Spleen (tissue), 13 donors: ENCODE data around the gene OR2B3. TPM values are rescaled to one million over a fixed set of nuclear protein-coding genes. Genes with fewer than 3 reads are reported as not detected.
"Not testable (repeated sequence)": the region's sequence is repeated elsewhere in the genome, so short reads cannot be mapped to it uniquely, and the experiment has no call there.

ENCODE experiments used
- DNase-seq: peaks from one replicate; pipeline ENCODE4 v3.0.0-alpha.2; 2020
- H3K27ac ChIP-seq, 8 donors: fragments of 200-600 bp; sonication (generic) in 7 of 8; 1 replicate in 4 of 8; 2 replicates in 4 of 8; pipeline versions ENCODE4 v1.5.0 to v1.8.0; 2016 to 2021; ENCODE audit warnings: inconsistent platforms in 4 of 8, mild to moderate bottlenecking in 4 of 8, moderate library complexity in 1 of 8
- H3K27me3 ChIP-seq, 7 donors: fragments of 200-600 bp; sonication (generic) in 6 of 7; replicated peaks in 1 of 7; 1 replicate in 4 of 7; 2 replicates in 3 of 7; pipeline versions ENCODE4 v1.5.0 to v1.8.0; 2016 to 2021; ENCODE audit warnings: inconsistent platforms in 3 of 7, mild to moderate bottlenecking in 1 of 7
- H3K36me3 ChIP-seq, 6 donors: fragments of 200-600 bp; sonication (generic) in 5 of 6; 1 replicate in 4 of 6; 2 replicates in 2 of 6; pipeline versions ENCODE4 v1.5.0 to v1.8.0; 2016 to 2021; ENCODE audit warnings: inconsistent platforms in 2 of 6
- H3K4me1 ChIP-seq, 6 donors: fragments of 200-600 bp; sonication (generic) in 5 of 6; 1 replicate in 3 of 6; 2 replicates in 3 of 6; pipeline versions ENCODE4 v1.5.0 to v1.8.0; 2016 to 2021; ENCODE audit warnings: inconsistent platforms in 3 of 6
- H3K4me3 ChIP-seq, 8 donors: fragments of 200-600 bp; sonication (generic) in 7 of 8; 1 replicate in 4 of 8; 2 replicates in 4 of 8; pipeline versions ENCODE4 v1.5.0 to v1.8.0; 2016 to 2021; ENCODE audit warnings: inconsistent platforms in 4 of 8, mild to moderate bottlenecking in 4 of 8, moderate library complexity in 2 of 8
- H3K9me3 ChIP-seq, 8 donors: fragments of 200-600 bp; sonication (generic) in 7 of 8; 1 replicate in 4 of 8; 2 replicates in 4 of 8; pipeline versions ENCODE4 v1.5.0 to v1.8.0; 2016 to 2021; ENCODE audit warnings: inconsistent platforms in 4 of 8
- POLR2A ChIP-seq, 3 donors: fragments of 450-650 bp; IDR thresholded peaks; one replicate each; pipeline ENCODE4 v1.5.1; 2017; ENCODE audit warnings: antibody characterized with exemption in 3 of 3, mild to moderate bottlenecking in 1 of 3
- POLR2AphosphoS5 ChIP-seq, 3 donors: sonication (generic); formaldehyde crosslinking; IDR thresholded peaks; one replicate each; pipeline ENCODE4 v1.5.1; 2017; ENCODE audit warnings: antibody characterized with exemption in 3 of 3
- WGBS, 5 donors: extraction: QIAGEN DNeasy Blood & Tissue Kit in 3 of 5; methylation state at CpG; one replicate each; pipeline versions ENCODE4 v1.1.5 to v1.1.7; 2013 to 2018; 5-methylcytosine and 5-hydroxymethylcytosine counted together
- intact Hi-C: fragments of 100-400 bp; cut with DNase I; formaldehyde crosslinking; loops from one replicate; pipeline ENCODE4 v1.15.0; 2023; ENCODE audit warnings: low total_unique reads
- long read RNA-seq, 2 donors: transcript quantifications; one replicate each; lab custom pipeline, GENCODE V29; 2026
- polyA plus RNA-seq, 3 donors: library from polyadenylated mRNA; stranded (reverse); fragments of 200-250 nt; gene quantifications; one replicate each; pipeline ENCODE4 v1.2.1, GENCODE V29; 2013
- total RNA-seq, 7 donors: library from RNA; depleted of rRNA in 3 of 7; stranded (reverse); fragments of >200 nt in 3 of 7; fragmentation: NEBNext Ultra II Directional in 4 of 7; extraction: Animal tissue kit (Norgen Biotek cat#: 25700) in 4 of 7; gene quantifications; one replicate each; pipeline versions ENCODE4 v1.1.0 to v1.2.1, GENCODE V29; 2016 to 2021
- TF ChIP-seq, protein P1 (sequence below), 11 experiments: fragments of 200-600 bp in 7 of 11; fragments of 450-650 bp in 4 of 11; sonication (generic) in 4 of 11; IDR thresholded peaks in 8 of 11; conservative IDR thresholded peaks in 3 of 11; 1 replicate in 7 of 11; 2 replicates in 4 of 11; pipeline versions ENCODE4 v1.4.0 to v1.8.0; 2016 to 2021; ENCODE audit warnings: antibody characterized with exemption in 11 of 11, inconsistent platforms in 4 of 11, mild to moderate bottlenecking in 1 of 11
- donor health status: healthy with polysubstance abuse.
- donor health status: DM: no; HTN: no; CAD: no; lungs with moderate emphysema.
- donor health status: DM: no; HTN: no; CAD: no.
- donor health status: Bipolar disorder and iron deficiency.
- donor health status: healthy.
- donor health status: DM: no; HTN: no; CAD: no.
- donor health status: DM: yes; HTN: yes; CAD: no.

OR2B3 gene, protein sequence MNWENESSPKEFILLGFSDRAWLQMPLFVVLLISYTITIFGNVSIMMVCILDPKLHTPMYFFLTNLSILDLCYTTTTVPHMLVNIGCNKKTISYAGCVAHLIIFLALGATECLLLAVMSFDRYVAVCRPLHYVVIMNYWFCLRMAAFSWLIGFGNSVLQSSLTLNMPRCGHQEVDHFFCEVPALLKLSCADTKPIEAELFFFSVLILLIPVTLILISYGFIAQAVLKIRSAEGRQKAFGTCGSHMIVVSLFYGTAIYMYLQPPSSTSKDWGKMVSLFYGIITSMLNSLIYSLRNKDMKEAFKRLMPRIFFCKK
- not detected for total RNA-seq
- polyA plus RNA-seq: not detected
- long read RNA-seq, donor 1: 0 reads
- long read RNA-seq, donor 2, partial matches to known transcripts: 0 of 1 reads
- long read RNA-seq, donor 2, other reads (novel, unspliced or antisense): 0 of 1 reads

DNA sequence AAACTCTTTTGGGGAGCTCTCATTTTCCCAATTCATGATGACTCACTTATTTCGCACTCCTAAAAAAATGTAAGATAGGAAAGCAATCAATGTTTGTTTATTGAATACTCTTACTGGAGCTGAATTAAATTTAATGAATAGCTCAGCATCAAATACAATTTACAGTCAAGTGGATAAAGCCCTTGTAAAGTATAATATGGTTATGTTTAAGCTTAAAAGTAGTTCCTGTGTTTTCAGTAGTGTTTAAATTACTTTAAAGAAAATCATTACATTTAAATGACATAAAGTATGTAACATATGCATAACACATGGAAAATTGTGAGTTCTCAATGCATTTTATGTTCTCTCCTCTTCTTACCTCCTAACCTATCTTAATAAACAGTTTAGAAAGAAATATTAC, at the start of gene OR2B3:
OR2B3 (minus strand) TSS at position 101 of the 400 bp plus-strand sequence; CDS start at position 36, 65 bp downstream.
- TF ChIP-seq POLR2AphosphoS5 (IDR thresholded peaks at IDR 0.05) (no peak), POLR2A (IDR thresholded peaks at IDR 0.05) (no peak)
- TF ChIP-seq, protein P1, sequence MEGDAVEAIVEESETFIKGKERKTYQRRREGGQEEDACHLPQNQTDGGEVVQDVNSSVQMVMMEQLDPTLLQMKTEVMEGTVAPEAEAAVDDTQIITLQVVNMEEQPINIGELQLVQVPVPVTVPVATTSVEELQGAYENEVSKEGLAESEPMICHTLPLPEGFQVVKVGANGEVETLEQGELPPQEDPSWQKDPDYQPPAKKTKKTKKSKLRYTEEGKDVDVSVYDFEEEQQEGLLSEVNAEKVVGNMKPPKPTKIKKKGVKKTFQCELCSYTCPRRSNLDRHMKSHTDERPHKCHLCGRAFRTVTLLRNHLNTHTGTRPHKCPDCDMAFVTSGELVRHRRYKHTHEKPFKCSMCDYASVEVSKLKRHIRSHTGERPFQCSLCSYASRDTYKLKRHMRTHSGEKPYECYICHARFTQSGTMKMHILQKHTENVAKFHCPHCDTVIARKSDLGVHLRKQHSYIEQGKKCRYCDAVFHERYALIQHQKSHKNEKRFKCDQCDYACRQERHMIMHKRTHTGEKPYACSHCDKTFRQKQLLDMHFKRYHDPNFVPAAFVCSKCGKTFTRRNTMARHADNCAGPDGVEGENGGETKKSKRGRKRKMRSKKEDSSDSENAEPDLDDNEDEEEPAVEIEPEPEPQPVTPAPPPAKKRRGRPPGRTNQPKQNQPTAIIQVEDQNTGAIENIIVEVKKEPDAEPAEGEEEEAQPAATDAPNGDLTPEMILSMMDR (IDR thresholded peaks at IDR 0.05 in 8 of 11, conservative IDR thresholded peaks at IDR 0.05 in 3 of 11): no peak
- no peaks in the 10 kb centered on the region for H3K4me1 ChIP-seq
- intact Hi-C loops: no loop called here
- 51 to 96% (median 87%) methylated on average over 1 of the region's 1 CpG for WGBS, 5 donors
- H3K27me3 ChIP-seq: peaks cover 0 to 32% (median 0%) of the 10 kb centered on the region in 7 donors
- no peak within 1 kb of the TSS for H3K27ac ChIP-seq
- no peak within 1 kb of the TSS for H3K4me3 ChIP-seq
- H3K9me3 ChIP-seq: no peaks in the 10 kb centered on the region
- H3K36me3 ChIP-seq: no peaks in the 10 kb centered on the region
- no peak for DNase-seq

GRCh38 chr6:29131691-29132090, 44.6 kb upstream of the OR2B3 start:
- no peaks in the 10 kb centered on the region for H3K9me3 ChIP-seq
- TF ChIP-seq, protein P1 (IDR thresholded peaks at IDR 0.05 in 8 of 11, conservative IDR thresholded peaks at IDR 0.05 in 3 of 11): no peak
- TF ChIP-seq POLR2A (IDR thresholded peaks at IDR 0.05) (no peak), POLR2AphosphoS5 (IDR thresholded peaks at IDR 0.05) (no peak)
- intact Hi-C loops: no loop called here
- H3K27me3 ChIP-seq: peaks cover 0 to 26% (median 0%) of the 10 kb centered on the region in 7 donors
- no peak for DNase-seq
- whole genome bisulfite sequencing, 5 donors: 62 to 81% (median 78%) methylated on average over 2 of the region's 2 CpGs
- no peaks in the 10 kb centered on the region for H3K4me1 ChIP-seq
- no peak overlapping the region for H3K4me3 ChIP-seq
- no peaks in the 10 kb centered on the region for H3K36me3 ChIP-seq
- H3K27ac ChIP-seq: no peak overlapping the region

DNA sequence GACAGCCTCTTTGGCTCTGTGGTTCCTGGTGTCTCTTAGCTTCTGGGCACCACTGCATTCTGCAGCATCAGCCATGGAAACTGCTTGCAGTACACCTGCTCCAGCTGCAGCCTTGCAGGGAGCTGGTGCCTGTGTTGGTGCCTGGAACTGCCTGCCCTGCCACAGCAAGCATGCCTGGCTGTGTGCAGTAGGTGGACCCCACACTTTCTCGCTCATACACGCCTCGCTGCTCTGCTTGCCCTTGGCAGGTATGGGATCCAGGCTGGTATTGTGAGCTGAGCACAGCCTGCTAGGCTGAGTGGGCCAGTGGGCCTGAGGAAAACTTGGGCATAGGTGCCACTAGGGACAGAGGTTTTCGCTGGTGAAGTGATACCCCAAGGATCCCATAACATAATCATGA, 43.5 kb upstream of the OR2B3 start:
- no peak for DNase-seq
- Histone ChIP-seq H3K4me1 (no peaks in the 10 kb centered on the region), H3K27me3 (peaks cover 0 to 33% (median 0%) of the 10 kb centered on the region in 7 donors), H3K4me3 (no peak overlapping the region), H3K27ac (no peak overlapping the region), H3K36me3 (no peaks in the 10 kb centered on the region), H3K9me3 (no peaks in the 10 kb centered on the region)
- TF ChIP-seq, protein P1 (IDR thresholded peaks at IDR 0.05 in 8 of 11, conservative IDR thresholded peaks at IDR 0.05 in 3 of 11): no peak
- TF ChIP-seq POLR2A (IDR thresholded peaks at IDR 0.05) (no peak), POLR2AphosphoS5 (IDR thresholded peaks at IDR 0.05) (no peak)
- intact Hi-C loops: no loop called here
- 82 to 92% (median 89%) methylated on average over 4 of the region's 4 CpGs for WGBS, 5 donors

- DNase-seq: no peak
- H3K4me1 ChIP-seq: no peaks in the 10 kb centered on the region
- H3K4me3 ChIP-seq: no peak overlapping the region
- peaks cover 0 to 33% (median 0%) of the 10 kb centered on the region in 7 donors for H3K27me3 ChIP-seq
- no peaks in the 10 kb centered on the region for H3K36me3 ChIP-seq
- TF ChIP-seq POLR2A (IDR thresholded peaks at IDR 0.05) (no peak), POLR2AphosphoS5 (IDR thresholded peaks at IDR 0.05) (no peak)
- TF ChIP-seq, protein P1 (IDR thresholded peaks at IDR 0.05 in 8 of 11, conservative IDR thresholded peaks at IDR 0.05 in 3 of 11): no peak
- H3K27ac ChIP-seq: no peak overlapping the region
- 73 to 83% (median 79%) methylated on average over 12 to 15 of the region's 15 CpGs for WGBS, 5 donors
- H3K9me3 ChIP-seq: no peaks in the 10 kb centered on the region
- intact Hi-C loops: no loop called here
Measured at GRCh38 chr6:29129326-29130012, 42.4 kb upstream of the OR2B3 start.

DNA sequence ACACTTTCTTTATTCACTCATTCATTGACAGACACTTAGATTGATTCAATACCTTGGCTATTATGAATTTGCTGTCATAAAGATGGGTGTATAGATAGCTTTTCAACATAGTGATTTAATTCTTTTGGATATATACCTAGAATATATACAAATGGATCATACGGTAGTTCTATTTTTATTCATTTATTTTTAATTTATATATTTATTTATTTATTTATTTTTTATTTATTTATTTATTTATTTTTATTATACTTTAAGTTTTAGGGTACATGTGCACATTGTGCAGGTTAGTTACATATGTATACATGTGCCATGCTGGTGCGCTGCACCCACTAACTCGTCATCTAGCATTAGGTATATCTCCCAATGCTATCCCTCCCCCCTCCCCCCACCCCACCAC, 27.9 kb upstream of the OR2B3 start:
- intact Hi-C loops, H3K9me3 ChIP-seq, H3K4me3 ChIP-seq, H3K4me1 ChIP-seq, DNase-seq, H3K36me3 ChIP-seq, H3K27ac ChIP-seq: not testable (repeated sequence)
- peaks cover 0 to 21% (median 0%) of the 10 kb centered on the region in 7 donors for H3K27me3 ChIP-seq
- 90 to 98% (median 93%) methylated on average over 1 to 3 of the region's 3 CpGs for WGBS, 5 donors
